HepG2 (cell line): ENCODE results near the gene LCE1E. TPM values are rescaled to one million over a fixed set of nuclear protein-coding genes. Genes with fewer than 3 reads are reported as not detected.

Source experiments
- ATAC-seq: fragments of 200-7000 bp; cut with Tn5 transposase; 3 replicates; pipeline ENCODE4 v1.9.1; 2020; ENCODE audit warnings: mild to moderate bottlenecking, moderate library complexity
- BruUV-seq: library from RNA; stranded (reverse); fragments of 400-500 nt; replicated peaks from 2 replicates; lab custom pipeline; 2021; lab: Mats Ljungman, UMichigan
- CTCF ChIA-PET: fragments of 300-600 bp; formaldehyde crosslinking; extraction: SDS; loops from one replicate; lab custom pipeline; 2021; ENCODE audit warnings: low total read pairs, inconsistent platforms, low intra/inter-chr PET ratio; lab: Yijun Ruan, JAX
- POLR2A ChIA-PET: fragments of 350-600 bp; sonication (Branson Sonifier 250); formaldehyde crosslinking; loops from one replicate; lab custom pipeline; 2020; ENCODE audit warnings: antibody characterized with exemption, inconsistent platforms; lab: Yijun Ruan, JAX
- DNase-seq: peaks from one replicate; pipeline ENCODE4 v3.0.0-alpha.2; 2015; ENCODE audit warnings: low spot score
- FAIRE-seq: peaks from 3 replicates; lab custom pipeline; 2011; peaks lifted over from hg19 to GRCh38; lab: Jason Lieb, UNC
- H2AFZ ChIP-seq: one replicate; pipeline ENCODE4 v1.6.1; 2011; ENCODE audit warnings: low read length, inconsistent platforms
- H3K27ac ChIP-seq: fragments of 300-600 bp; 3 replicates; pipeline ENCODE4 v1.8.0; 2011; ENCODE audit warnings: mixed run types, mild to moderate bottlenecking, mixed read lengths, low read length, inconsistent platforms; ENCODE audit not compliant: insufficient read depth; ENCODE audit errors: extremely low read length
- H3K27me3 ChIP-seq, 2 experiments: fragments of 200-600 bp in 1 of 2; 2 replicates in 1 of 2; 3 replicates in 1 of 2; pipeline versions ENCODE4 v1.6.0 to v1.8.0; 2011; ENCODE audit warnings: low read length in 2 of 2, mild to moderate bottlenecking in 2 of 2, moderate library complexity in 2 of 2, inconsistent platforms in 1 of 2; ENCODE audit not compliant: insufficient read depth in 2 of 2, control insufficient read depth in 1 of 2
- H3K36me3 ChIP-seq, 2 experiments: fragments of 200-600 bp in 1 of 2; replicated peaks in 1 of 2; 2 replicates in 1 of 2; 3 replicates in 1 of 2; pipeline versions ENCODE4 v1.5.1 to v1.8.0; 2011; ENCODE audit warnings: low read length in 2 of 2, inconsistent platforms in 1 of 2; ENCODE audit not compliant: insufficient read depth in 2 of 2, control insufficient read depth in 1 of 2
- H3K4me1 ChIP-seq: 2 replicates; pipeline ENCODE4 v1.5.1; 2012; ENCODE audit warnings: low read length, inconsistent platforms; ENCODE audit not compliant: insufficient read depth
- H3K4me2 ChIP-seq: 2 replicates; pipeline ENCODE4 v1.6.0; 2011; ENCODE audit warnings: low read depth, low read length, inconsistent platforms
- H3K4me3 ChIP-seq, 3 experiments: fragments of 200-600 bp in 1 of 3; sonication (generic), shearing (Covaris generic) in 1 of 3; replicated peaks in 1 of 3; 2 replicates each; pipeline ENCODE4 v1.5.1; 2011 to 2016; ENCODE audit warnings: low read length in 3 of 3, inconsistent platforms in 2 of 3, low read depth in 2 of 3, mild to moderate bottlenecking in 2 of 3, control low read depth in 1 of 3, mixed read lengths in 1 of 3; ENCODE audit not compliant: insufficient read depth in 1 of 3
- H3K79me2 ChIP-seq: one replicate; pipeline ENCODE4 v1.6.1; 2011; ENCODE audit warnings: low read length, inconsistent platforms; ENCODE audit not compliant: insufficient read depth
- H3K9ac ChIP-seq: 2 replicates; pipeline ENCODE4 v1.6.0; 2011; ENCODE audit warnings: mild to moderate bottlenecking, low read depth, low read length, inconsistent platforms; ENCODE audit not compliant: insufficient read depth
- H3K9me3 ChIP-seq: 2 replicates; pipeline ENCODE4 v1.5.1; 2012; ENCODE audit warnings: mild to moderate bottlenecking, low read length
- H4K20me1 ChIP-seq: 2 replicates; pipeline ENCODE4 v1.6.0; 2011; ENCODE audit warnings: inconsistent platforms, mild to moderate bottlenecking, low read length, moderate library complexity; ENCODE audit not compliant: insufficient read depth
- SMC3 ChIP-seq: IDR thresholded peaks from 2 replicates; pipeline ENCODE4 v1.6.1; 2011; ENCODE audit warnings: low read length, improper control_type of control experiment
- ZBTB49 ChIP-seq: sonication (generic); formaldehyde crosslinking; IDR thresholded peaks from 2 replicates; pipeline ENCODE4 v1.4.0; 2020; ENCODE audit warnings: missing genetic modification reagents, borderline replicate concordance
- WGBS: methylation state at CpG from one replicate; pipeline ENCODE4 v1.1.6; 2017; ENCODE audit warnings: low lambda C conversion rate; 5-methylcytosine and 5-hydroxymethylcytosine counted together
- in situ Hi-C: cut with HindIII; loops from 2 replicates; pipeline ENCODE4 v1.10.0; 2017; ENCODE audit warnings: low pct_unique_long_range_greater_than_20kb; ENCODE audit not compliant: extremely low pct_ligation_motif_present
- intact Hi-C: fragments of 100-400 bp; cut with micrococcal nuclease; formaldehyde crosslinking; loops from one replicate; pipeline ENCODE4 v1.10.0; 2022; ENCODE audit not compliant: unreplicated experiment
- polyA plus RNA-seq, 8 experiments: library from polyadenylated mRNA; depleted of rRNA in 3 of 8; stranded (reverse) in 7 of 8; unstranded in 1 of 8; fragments of >200 nt; fragmentation: Illumina TruSeq in 4 of 8; extraction: Trizol in 4 of 8; gene quantifications; 2 replicates each; pipeline versions ENCODE4 v1.2.1 to v1.2.3, GENCODE V29; 2011 to 2016; ENCODE audit warnings: low read depth in 4 of 8, missing spikeins in 1 of 8, mixed read lengths in 1 of 8; ENCODE audit not compliant: insufficient read depth in 1 of 8
- total RNA-seq, 5 experiments: library from RNA; depleted of rRNA; stranded (reverse); fragments of >200 nt; fragmentation: Illumina TruSeq; extraction: Trizol; gene quantifications; 2 replicates each; pipeline ENCODE4 v1.2.3, GENCODE V29; 2016; ENCODE audit warnings: low read depth in 1 of 5
- TF ChIP-seq, protein P1 (sequence below): sonication (generic); formaldehyde crosslinking; IDR thresholded peaks from 2 replicates; pipeline ENCODE4 v1.5.0; 2020; ENCODE audit warnings: mild to moderate bottlenecking, missing genetic modification reagents, moderate library complexity

LCE1E gene
- total and polyA plus RNA-seq, 2 of the 13 experiments (the other 11 are each of a cell fraction or from before 2014, with no cell fraction given): 0.12 TPM; not detected in 1

DNA sequence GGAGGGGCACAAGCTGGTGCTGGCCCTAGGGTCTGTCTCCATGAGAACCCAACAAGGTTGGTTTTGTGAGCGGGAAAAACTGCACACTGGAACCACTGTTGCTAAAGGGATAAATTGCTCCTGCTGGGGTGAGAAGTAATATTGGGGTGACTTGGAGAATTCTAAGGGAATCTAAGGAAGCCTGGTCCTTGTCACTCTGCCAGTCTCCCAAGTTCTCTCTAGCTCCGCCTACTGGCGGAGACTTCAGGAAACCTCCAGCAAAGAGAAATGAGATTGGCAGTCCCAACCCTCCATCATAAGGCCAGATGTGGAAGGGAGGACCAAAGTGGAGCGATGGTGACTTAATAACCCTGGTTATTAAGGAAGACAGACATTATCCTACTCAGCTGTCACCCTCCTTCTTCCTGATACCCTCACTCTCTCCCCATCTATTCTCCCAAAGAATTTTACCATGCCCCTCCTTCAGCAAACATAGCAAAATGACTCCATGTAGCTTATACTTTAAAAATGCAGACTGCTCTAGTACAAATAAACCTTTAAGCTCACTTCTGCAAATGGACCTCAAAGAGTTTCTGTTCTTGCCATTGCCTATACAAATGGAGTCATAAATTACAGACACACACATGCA lies 8.4 kb upstream of the LCE1E start:
- WGBS: 14% methylated on average over 4 of the region's 4 CpGs
- H3K79me2 ChIP-seq: no peaks in the 10 kb centered on the region
- ATAC-seq (no peak), FAIRE-seq (no peak)
- intact Hi-C loops (no loop called here), in situ Hi-C loops (no loop called here)
- no peak overlapping the region for H3K4me3 ChIP-seq
- no peaks in the 10 kb centered on the region for H3K4me1 ChIP-seq
- H3K9ac ChIP-seq: no peak overlapping the region
- H3K27me3 ChIP-seq: no peaks in the 10 kb centered on the region
- TF ChIP-seq SMC3 (peak; percentile 12; the same call in 1 of the 2 replicates), ZBTB49 (CRISPR knock-in tag) (no peak)
- TF ChIP-seq, protein P1, sequence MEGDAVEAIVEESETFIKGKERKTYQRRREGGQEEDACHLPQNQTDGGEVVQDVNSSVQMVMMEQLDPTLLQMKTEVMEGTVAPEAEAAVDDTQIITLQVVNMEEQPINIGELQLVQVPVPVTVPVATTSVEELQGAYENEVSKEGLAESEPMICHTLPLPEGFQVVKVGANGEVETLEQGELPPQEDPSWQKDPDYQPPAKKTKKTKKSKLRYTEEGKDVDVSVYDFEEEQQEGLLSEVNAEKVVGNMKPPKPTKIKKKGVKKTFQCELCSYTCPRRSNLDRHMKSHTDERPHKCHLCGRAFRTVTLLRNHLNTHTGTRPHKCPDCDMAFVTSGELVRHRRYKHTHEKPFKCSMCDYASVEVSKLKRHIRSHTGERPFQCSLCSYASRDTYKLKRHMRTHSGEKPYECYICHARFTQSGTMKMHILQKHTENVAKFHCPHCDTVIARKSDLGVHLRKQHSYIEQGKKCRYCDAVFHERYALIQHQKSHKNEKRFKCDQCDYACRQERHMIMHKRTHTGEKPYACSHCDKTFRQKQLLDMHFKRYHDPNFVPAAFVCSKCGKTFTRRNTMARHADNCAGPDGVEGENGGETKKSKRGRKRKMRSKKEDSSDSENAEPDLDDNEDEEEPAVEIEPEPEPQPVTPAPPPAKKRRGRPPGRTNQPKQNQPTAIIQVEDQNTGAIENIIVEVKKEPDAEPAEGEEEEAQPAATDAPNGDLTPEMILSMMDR (CRISPR knock-in tag): peak; percentile 38
- TF ChIP-seq, all 625 proteins: peak for 2
- POLR2A ChIA-PET: no interaction called here
- peak; percentile 30 for DNase-seq
- no peak overlapping the region for H3K4me2 ChIP-seq
- no peak overlapping the region for H3K27ac ChIP-seq
- no TSS peak for BruUV-seq
- H2AFZ ChIP-seq: no peak overlapping the region
- no peaks in the 10 kb centered on the region for H4K20me1 ChIP-seq
- H3K36me3 ChIP-seq: no peaks in the 10 kb centered on the region
- CTCF ChIA-PET: no interaction called here
- H3K9me3 ChIP-seq: no peaks in the 10 kb centered on the region
